Endothelial cell (in vitro differentiated cells): ENCODE results near the gene FKBP8. TPM values are rescaled to one million over a fixed set of nuclear protein-coding genes. Genes with fewer than 3 reads are reported as not detected.

Experiments
- DNase-seq: peaks from one replicate; pipeline ENCODE4 v3.0.0; 2021; ENCODE audit warnings: low spot score
- H3K27ac Mint-ChIP-seq: one replicate; pipeline ENCODE4 v1.8.0; 2021; ENCODE audit warnings: mixed read lengths, inconsistent platforms; ENCODE audit not compliant: unreplicated experiment
- H3K27me3 Mint-ChIP-seq: one replicate; pipeline ENCODE4 v1.8.0; 2021; ENCODE audit warnings: mild to moderate bottlenecking, moderate library complexity, mixed read lengths, inconsistent platforms; ENCODE audit not compliant: unreplicated experiment
- H3K36me3 Mint-ChIP-seq: one replicate; pipeline ENCODE4 v1.8.0; 2021; ENCODE audit warnings: mild to moderate bottlenecking, low read depth, mixed read lengths, inconsistent platforms; ENCODE audit not compliant: unreplicated experiment
- H3K4me1 Mint-ChIP-seq: one replicate; pipeline ENCODE4 v1.8.0; 2021; ENCODE audit warnings: mild to moderate bottlenecking, mixed read lengths, inconsistent platforms; ENCODE audit not compliant: unreplicated experiment
- H3K4me3 Mint-ChIP-seq: one replicate; pipeline ENCODE4 v1.8.0; 2021; ENCODE audit warnings: mild to moderate bottlenecking, mixed read lengths, inconsistent platforms; ENCODE audit not compliant: unreplicated experiment
- H3K9me3 Mint-ChIP-seq: one replicate; pipeline ENCODE4 v1.8.0; 2021; ENCODE audit warnings: mixed read lengths, inconsistent platforms; ENCODE audit not compliant: unreplicated experiment
- CTCF ChIP-seq: fragments of 200-600 bp; sonication (generic); IDR thresholded peaks from one replicate; pipeline ENCODE4 v1.5.0; 2021; ENCODE audit warnings: antibody characterized with exemption; ENCODE audit not compliant: unreplicated experiment
- total RNA-seq: library from RNA; stranded (reverse); fragmentation: NEBNext Ultra II Directional; extraction: Animal tissue kit (Norgen Biotek cat#: 25700); gene quantifications from one replicate; pipeline ENCODE4 v1.2.1, GENCODE V29; 2021; ENCODE audit not compliant: unreplicated experiment

FKBP8 gene
- total RNA-seq, 1 donor from 2014 or later, result 229 TPM

GRCh38 chr19:18589380-18590272 is 46.3 kb upstream of the FKBP8 start:
- Mint-ChIP-seq H3K36me3 (peaks cover 12% of the 10 kb centered on the region), H3K4me3 (peak overlapping the region; percentile 93), H3K9me3 (no peaks in the 10 kb centered on the region), H3K4me1 (peaks cover 38% of the 10 kb centered on the region), H3K27ac (peak overlapping the region; percentile 67), H3K27me3 (peaks cover 21% of the 10 kb centered on the region)
- TF ChIP-seq CTCF, result no peak
- peak; percentile 76 for DNase-seq

- H3K9me3 Mint-ChIP-seq, result no peaks in the 10 kb centered on the region
- H3K27me3 Mint-ChIP-seq, result peaks cover 21% of the 10 kb centered on the region
- TF ChIP-seq CTCF, result peak; percentile 90
- peak within 1 kb of the TSS; percentile 86 for H3K27ac Mint-ChIP-seq
- H3K4me3 Mint-ChIP-seq, result peak within 1 kb of the TSS; percentile 93
- peak; percentile 85 for DNase-seq
- H3K36me3 Mint-ChIP-seq, result peaks cover 12% of the 10 kb centered on the region
- H3K4me1 Mint-ChIP-seq, result peaks cover 41% of the 10 kb centered on the region
Observed at GRCh38 chr19:18588611-18589379, 45.4 kb upstream of the FKBP8 start, which contains the start of gene REX1BD. REX1BD (plus strand) TSS chr19:18588798; CDS start chr19:18588802, 4 bp downstream.

DNA sequence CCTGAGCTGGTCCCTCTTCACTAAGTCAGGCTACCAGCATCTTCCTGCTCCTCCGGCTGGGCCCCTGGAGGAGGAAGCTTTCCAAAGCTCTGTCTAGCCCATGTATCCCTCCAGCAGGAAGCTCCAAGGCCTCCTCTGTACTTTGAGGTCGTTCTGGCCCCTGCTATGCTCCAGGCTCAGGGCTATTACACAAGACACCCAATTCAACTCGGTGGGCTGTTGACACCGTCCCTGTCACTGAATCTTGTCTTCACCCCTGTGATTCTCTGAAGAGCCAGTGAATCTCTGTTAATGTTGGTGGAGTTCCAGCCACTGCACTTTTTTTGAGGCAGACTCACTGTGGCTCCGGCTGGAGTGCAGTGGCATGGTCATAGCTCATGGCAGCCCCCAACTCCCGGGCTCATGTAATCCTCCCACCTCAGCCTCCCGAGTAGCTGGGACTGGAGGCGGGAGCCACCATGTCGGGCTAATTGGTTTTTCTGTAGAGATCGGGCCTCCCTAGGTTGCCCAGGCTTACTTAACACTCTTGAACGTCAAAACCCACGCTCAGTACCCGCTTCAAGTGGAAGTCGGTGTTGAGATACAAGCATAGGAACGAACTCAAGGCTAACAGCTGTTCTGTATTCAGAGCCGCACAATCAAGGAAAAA is 44.7 kb upstream of the FKBP8 start:
- peak overlapping the region; percentile 91 for H3K4me3 Mint-ChIP-seq
- TF ChIP-seq CTCF, result no peak
- peak overlapping the region; percentile 86 for H3K27ac Mint-ChIP-seq
- no peak for DNase-seq
- peaks cover 12% of the 10 kb centered on the region for H3K36me3 Mint-ChIP-seq
- no peaks in the 10 kb centered on the region for H3K9me3 Mint-ChIP-seq
- H3K27me3 Mint-ChIP-seq, result peaks cover 18% of the 10 kb centered on the region
- peaks cover 38% of the 10 kb centered on the region for H3K4me1 Mint-ChIP-seq

GRCh38 chr19:18587561-18587960 is 44.2 kb upstream of the FKBP8 start:
- peak overlapping the region; percentile 91 for H3K4me3 Mint-ChIP-seq

More at GRCh38 chr19:18587561-18587960, 44.2 kb upstream of the FKBP8 start:
- Mint-ChIP-seq H3K4me1 (peaks cover 38% of the 10 kb centered on the region), H3K27ac (peak overlapping the region; percentile 86), H3K27me3 (peaks cover 14% of the 10 kb centered on the region), H3K9me3 (no peaks in the 10 kb centered on the region), H3K36me3 (peaks cover 12% of the 10 kb centered on the region)
- TF ChIP-seq CTCF, result no peak
- no peak for DNase-seq
